Esophagus squamous epithelium (tissue), 4 donors: ENCODE measurements around the gene PRKG1.

ENCODE experiments used
- POLR2A ChIP-seq, 4 donors: fragments of 450-650 bp; IDR thresholded peaks; one replicate each; pipeline ENCODE4 v1.6.1; 2017; ENCODE audit warnings: antibody characterized with exemption in 4 of 4, mild to moderate bottlenecking in 4 of 4, moderate library complexity in 3 of 4
- TF ChIP-seq, protein P1 (sequence below), 6 experiments: fragments of 450-650 bp in 4 of 6; fragments of 200-600 bp in 2 of 6; sonication (generic) in 2 of 6; IDR thresholded peaks; one replicate each; pipeline ENCODE4 v1.5.1; 2016 to 2019; ENCODE audit warnings: antibody characterized with exemption in 6 of 6, mild to moderate bottlenecking in 4 of 6, moderate library complexity in 4 of 6

DNA sequence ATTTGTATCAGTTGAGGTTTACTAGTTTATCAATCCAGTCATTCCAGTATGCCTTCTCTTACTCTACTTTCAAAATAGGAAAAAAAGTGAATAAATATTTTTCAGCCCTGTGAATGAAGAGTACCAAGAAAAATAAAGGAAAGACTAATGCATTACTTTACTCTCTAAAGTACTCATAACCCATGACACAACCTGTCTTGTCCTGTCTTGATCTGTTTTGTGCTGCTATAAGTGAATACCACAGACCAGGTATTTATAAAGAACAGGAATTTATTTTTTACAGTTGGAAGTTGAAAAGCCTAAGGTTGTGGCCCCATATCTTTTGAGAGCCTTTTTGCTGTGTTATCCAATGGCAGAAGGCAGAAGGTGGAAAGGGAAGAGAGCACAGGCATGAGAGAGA, 1045.2 kb downstream of the PRKG1 start:
- TF ChIP-seq, protein P1, sequence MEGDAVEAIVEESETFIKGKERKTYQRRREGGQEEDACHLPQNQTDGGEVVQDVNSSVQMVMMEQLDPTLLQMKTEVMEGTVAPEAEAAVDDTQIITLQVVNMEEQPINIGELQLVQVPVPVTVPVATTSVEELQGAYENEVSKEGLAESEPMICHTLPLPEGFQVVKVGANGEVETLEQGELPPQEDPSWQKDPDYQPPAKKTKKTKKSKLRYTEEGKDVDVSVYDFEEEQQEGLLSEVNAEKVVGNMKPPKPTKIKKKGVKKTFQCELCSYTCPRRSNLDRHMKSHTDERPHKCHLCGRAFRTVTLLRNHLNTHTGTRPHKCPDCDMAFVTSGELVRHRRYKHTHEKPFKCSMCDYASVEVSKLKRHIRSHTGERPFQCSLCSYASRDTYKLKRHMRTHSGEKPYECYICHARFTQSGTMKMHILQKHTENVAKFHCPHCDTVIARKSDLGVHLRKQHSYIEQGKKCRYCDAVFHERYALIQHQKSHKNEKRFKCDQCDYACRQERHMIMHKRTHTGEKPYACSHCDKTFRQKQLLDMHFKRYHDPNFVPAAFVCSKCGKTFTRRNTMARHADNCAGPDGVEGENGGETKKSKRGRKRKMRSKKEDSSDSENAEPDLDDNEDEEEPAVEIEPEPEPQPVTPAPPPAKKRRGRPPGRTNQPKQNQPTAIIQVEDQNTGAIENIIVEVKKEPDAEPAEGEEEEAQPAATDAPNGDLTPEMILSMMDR (IDR thresholded peaks at IDR 0.05), result no peak
- no peak for TF ChIP-seq POLR2A (IDR thresholded peaks at IDR 0.05)
